DMS153 (cell line): Measurements from ENCODE around the gene NANOGP8.
"Not testable (repeated sequence)": the region's sequence is repeated elsewhere in the genome, so short reads cannot be mapped to it uniquely, and the experiment has no call there.

ENCODE experiments used
- DNase-seq: peaks from one replicate; lab custom pipeline; 2025; lab: John Stamatoyannopoulos, UW

The NANOGP8 gene

GRCh38 chr15:35085176-35085919 is at the start of gene NANOGP8:
Gene NANOGP8, minus strand, starts transcription at chr15:35085295. Its CDS starts 185 bp downstream, at chr15:35085110.
- not testable (repeated sequence) for DNase-seq

DNA sequence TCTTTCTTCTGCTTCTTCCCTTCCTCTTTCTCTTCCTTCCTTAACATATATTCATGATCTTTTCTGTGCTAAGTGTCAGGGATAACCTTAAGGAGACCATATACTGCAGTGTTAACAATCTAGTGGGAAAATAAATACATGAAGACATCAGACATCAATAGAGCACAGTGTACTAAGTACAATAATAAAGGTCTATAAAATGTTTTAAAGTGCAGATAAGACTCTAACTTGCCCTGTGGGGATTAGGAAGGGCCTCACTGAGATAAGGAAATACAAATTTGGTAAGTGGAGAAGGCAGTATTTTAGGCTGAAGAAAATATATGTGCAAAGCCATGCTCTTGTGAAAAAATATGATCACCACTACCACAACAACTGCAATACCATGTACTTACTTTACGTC is 49.2 kb upstream of the NANOGP8 start:
- DNase-seq: no peak

DNA sequence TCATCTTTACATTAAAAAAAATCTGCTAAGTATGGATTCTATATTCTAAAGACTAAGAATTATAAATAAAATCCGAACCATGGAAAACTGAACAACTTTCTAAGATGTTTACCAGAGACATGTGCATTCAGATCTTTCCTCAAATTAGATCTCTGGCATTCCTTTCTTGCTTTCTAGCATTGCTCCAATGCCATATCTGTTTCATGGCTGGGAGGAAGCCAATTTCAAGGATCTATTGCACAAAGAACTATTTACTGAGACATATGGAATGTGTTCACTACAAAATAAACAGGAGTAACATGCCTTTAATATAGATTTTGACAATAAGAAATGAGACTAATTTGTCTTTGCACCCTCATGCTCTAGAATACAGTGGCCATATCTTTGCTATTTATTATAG is 45.1 kb upstream of the NANOGP8 start:
- DNase-seq: no peak

DNA sequence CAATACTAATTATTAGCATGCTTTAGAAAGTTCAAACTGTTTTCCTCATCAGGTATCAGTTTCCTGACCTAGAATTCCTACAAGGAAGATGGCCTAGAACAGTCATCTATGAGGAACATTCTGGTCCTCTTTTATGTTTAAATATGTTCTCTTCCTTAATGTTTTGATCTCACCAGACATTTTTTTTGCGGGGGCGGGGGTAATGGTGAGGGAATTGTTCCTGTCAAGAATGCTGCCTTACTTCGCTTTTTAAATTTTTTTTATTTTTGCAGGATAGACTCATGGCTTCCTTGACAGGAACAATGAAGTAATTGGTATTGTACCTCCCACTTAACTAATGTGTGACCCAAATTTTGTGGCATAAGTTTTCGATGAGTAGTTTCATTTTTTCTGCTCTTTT is 44.3 kb upstream of the NANOGP8 start:
- no peak for DNase-seq

DNA sequence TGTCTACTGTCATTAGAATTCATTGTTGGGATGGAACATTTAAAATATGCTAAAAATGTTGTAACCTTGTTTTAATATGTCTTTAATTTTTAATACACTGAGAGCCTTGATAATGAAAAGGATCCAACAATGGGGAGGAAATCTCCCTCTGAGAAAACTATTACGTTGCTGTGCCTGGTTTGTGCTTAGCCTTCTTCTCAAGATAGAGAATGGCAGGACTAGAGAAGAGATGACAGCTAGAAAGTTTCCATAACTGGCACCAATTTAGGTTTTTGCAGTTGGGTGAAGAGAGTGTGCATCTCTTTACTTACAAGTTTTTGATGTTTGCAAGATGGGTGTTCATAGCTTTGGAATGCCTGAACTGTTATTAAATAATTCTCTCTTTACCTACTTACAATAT is 42.6 kb upstream of the NANOGP8 start:
- DNase-seq: no peak

DNA sequence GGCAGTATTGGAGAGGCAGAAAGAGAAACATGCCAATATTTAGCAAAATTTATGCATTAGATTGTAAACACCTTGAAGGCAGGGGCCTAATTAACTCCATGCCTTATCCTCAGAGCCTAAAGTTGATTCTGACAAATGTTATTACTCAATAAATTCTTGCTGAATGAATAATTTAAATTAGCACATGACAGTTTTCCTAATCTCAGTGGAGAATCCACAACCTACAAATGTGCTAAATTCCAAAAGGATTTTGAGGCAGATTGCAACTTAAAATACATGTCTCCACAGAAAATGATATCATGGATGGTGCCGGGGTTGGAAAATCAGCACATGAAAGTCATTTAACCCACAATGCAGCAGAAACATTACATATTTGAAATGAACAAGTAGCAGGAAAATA is 41.1 kb upstream of the NANOGP8 start:
- no peak for DNase-seq

DNA sequence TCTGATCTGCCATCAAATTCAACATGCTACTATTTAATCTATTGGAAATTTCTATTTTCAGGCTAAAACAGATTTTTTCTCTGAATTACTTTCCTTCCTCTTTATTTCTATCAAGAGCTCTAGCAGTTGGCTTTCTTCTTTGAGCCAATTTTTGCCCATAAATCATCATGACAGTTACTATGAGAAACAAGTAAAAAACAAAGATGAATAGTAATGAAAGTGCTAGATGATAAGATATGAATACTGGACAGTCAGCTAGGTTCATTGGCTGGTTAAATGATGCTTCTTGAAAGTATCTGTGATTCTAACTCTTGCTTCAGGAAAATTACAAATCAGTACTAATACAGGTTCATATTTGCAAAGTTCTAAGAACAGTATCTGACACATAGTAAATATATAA is 38.6 kb upstream of the NANOGP8 start:
- DNase-seq: no peak

DNA sequence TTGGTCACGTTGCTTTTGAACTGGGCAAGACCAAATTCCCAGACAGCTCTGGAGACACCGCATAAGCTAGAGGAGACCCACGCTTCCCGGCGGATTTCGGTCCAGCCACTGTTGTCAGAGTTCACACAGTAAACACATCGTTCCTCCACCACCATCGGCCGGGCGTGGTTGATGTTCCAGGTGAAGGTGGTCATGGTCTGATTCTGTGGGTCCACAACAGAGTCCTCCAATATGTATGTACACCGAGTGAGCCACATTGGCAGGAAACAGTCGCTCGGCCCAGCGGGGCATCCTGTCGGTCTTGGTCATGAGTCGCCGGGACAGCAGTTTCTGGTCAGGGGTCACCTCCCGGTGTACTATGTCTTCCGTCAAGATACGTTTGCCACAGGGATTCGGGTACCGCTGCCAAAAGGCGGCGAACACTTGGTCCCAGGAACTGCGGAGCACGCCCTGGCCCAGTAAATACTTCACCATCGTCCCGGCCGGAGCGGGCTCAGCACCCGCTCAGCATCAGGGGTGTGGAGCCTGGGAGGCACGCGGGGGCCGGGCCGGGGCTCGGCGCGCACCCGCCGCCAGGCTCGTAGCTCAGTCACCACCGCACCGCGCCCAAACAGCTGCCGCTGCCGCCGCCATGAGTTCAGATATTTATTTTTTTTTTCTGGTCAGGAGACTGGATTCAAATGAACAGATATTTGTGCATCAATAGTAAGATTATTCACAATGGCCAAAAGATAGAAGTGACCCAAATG is 36.7 kb upstream of the NANOGP8 start:
- no peak for DNase-seq

DNA sequence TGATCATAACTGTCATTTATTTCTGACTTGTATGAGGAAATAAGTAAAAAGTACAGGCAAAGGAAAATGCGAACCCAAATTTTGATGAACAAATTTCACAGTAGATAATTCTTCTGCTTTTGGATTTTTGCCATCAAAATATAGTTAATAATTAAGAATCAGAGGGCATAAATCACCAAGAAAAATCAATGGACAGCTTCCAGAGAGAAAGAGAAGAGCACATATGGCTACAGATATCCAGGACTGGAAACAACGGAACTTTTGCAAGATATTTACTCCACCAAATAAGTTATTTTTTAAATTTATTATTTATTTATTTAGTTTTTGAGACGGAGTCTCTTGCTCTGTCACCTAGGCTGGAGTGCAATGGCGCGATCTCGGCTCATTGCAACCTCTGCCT is 35.1 kb upstream of the NANOGP8 start:
- DNase-seq: no peak

DNA sequence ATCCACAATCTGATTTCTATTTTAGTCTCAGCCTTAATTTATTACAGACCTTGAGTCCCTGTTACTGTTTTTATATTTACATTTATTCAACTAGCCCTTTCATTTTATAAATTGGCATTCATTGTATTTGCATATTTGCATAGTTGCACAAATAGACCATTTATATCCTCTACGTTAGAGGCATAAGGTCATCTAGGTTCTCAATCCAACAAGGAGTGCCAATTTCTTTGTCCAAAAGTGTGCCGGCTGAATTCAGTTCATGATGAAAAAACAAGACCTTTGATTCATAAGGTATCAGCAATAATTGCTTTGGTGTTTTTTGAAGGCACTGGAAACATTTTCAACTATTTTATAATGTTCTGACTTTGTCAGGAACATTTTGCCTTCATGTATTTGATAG is 33.9 kb upstream of the NANOGP8 start:
- no peak for DNase-seq

DNA sequence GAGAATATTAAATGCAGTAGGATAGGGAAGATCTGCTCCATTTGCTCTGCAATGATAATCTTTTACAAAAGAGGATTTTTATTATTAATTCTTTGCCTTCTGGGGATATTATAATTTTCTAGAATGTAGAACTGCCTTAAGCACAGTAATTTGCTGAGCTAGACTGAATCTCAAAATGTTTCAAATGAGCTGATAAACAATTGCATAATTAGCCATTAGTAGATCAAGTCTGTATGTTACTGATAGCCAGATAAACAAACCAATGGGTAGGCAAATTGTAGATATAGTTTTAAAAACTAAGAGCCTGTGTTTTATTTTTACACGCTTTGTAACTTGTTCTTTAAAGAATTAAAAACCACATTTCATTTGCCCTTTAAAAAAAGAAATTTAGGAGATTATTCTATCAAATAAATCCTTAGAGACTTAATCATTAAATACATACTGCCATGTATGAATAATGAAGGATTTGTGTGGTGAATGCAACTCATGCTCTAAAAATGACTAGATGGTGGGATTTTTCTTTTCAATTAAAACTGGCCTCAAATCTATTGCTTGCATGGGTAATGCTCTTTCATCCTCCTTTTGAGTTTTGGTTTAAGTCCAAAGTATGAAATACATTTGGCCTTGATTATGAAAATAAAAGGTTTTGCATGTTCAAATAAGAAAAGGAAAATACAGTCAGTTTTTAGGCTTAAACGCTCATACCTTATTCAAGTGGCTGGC is 32.6 kb upstream of the NANOGP8 start:
- no peak for DNase-seq

GRCh38 chr15:35115155-35115725 is 30.1 kb upstream of the NANOGP8 start:
- no peak for DNase-seq

DNA sequence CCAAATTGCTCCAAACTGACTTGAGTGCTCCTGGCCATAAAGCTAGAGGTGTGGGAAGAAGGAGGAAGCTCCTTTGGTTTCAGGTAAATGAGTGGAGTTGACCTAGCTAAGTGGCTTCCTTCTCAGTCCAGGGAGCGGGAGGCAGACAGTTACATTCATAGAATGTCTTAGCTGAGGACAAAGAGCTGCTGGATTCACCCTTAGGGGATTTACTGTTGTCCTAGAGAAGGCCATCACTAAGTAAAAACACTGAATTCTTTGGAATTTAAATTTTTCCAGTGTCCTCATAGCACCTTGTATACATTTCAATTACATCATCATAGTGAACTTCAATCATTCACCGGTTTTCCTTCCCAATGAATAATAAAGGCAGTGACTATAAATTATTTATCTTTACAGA is 27.3 kb upstream of the NANOGP8 start:
- no peak for DNase-seq

DNA sequence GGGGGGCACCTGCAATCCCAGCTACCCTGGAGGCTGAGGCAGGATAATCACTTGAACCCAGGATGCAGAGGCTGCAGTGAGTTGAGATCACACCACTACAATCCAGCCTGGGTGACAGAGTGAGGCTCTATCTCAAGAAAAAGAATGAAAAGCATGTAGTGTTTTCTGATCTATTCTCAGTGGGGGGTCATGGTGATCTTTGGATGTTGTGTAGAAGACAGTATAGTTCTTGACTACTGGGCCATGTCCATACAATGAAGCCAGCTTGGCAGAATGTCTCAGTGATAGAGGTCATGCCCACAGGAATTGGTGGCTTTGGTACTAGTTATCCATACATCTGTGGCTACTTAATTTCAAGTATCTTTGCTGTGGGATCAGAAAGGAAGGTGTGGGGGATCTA is 26.8 kb upstream of the NANOGP8 start:
- DNase-seq: no peak

DNA sequence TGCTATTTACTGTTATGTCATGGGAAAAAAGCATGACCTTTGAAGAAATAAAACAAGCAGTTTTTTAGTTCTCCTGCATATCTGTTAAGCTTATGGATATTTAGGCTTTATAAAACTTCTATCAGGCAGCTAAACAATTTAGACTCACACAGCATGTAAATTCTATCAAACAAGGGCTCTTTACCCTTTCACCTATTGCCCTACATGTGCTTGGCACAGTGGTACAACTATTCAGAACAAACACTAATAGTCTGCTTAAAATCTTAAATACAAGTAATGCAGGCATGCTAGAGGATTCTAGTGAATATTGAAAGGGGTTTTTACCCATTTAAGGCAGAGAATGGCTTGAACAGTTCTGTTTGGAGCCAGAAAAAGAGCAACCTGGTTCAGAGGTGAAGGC is 23.4 kb upstream of the NANOGP8 start:
- DNase-seq: no peak

GRCh38 chr15:35107561-35107960 is 22.5 kb upstream of the NANOGP8 start:
- no peak for DNase-seq

DNA sequence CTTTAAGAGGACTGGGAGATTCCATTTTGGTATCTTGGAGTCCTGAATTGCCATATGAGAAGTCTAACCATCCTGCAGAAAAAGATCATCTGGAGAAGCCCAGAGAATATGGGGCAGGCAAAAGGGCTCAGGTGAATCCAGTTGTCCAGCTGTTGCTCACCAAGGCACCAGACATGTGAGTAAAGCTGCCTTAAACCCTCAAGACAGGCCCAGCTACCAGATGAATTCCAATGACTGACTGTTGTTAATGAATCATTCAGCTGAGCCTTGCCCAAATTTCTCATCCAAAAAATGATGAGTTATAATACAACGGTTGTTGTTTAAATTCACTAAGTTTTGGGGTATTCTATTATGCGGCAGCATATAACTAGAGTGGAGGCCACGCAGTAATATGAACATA is 22.0 kb upstream of the NANOGP8 start:
- no peak for DNase-seq

- no peak for DNase-seq
Measured at GRCh38 chr15:35104526-35105147, 19.5 kb upstream of the NANOGP8 start.

DNA sequence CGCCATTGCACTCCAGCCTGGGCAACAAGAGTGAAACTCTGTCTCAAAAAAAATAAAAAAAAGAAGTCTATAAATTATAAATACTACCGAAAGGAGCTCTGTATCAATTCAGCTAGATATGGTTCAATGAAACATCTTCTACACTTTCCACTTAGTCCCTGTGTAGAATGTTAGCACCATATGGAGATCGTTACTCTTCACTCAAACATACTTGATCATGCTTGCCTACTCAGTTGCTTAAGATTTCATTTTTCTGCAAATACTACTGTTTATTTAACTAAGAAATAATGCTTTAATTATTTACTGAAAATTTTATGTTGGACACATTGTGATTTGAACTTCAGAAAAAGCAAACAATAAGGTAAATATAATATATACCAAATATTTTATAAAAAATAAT is 17.1 kb upstream of the NANOGP8 start:
- DNase-seq: no peak

DNA sequence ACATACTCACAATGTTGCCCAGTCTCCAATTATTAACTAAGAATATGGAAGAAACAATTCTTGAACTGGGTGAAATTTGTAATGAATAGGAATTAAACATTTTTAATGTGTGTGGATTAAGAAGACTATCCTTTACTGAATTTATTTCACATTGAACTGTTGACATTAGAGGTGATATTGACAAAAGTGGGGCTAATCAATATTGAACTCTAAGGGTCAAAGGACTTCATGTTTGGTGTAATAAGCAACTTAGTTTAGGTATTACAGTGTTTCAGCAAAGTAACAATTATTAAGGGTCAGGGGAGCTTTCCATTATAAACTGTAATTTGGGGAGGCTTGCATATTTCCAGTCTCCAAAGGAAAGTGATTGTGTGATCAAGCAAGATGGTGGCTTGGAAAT is 16.2 kb upstream of the NANOGP8 start:
- DNase-seq: no peak

DNA sequence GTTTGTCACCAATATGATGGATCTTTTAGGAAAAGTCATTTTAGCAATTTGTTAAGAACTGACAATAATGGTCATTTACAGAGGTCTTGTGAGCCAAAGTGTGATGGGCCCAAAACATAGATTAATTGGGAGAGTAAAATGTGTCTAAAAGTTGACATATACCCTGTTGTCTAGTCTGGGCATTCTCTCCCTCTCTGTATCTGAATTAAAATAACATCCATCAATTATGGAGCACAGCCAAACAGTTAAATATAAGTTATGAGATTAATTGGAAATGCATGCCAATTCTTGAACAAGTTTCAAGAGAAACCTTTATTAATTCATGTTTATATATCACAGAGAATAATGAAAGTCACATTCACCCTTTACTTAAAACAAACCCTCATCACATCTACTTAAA is 13.6 kb upstream of the NANOGP8 start:
- DNase-seq: no peak

DNA sequence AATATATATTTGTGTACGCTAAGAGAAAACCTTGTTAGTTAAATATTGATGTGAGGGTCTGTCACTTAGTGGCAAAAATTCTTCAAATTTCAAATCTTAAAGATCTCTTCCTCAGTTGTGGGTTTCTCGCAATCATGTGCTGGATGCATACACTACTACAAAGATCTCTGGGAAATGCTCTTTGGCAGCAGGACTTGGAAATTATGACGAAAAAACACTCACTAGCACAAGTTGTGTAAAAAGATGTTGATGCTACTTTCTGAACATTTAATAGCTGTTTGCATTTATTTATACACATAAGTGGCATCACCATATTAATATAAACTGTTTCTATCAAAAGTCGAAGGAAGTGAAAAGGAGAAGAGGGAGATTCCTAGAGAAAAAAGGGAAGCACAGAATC is 10.8 kb upstream of the NANOGP8 start:
- DNase-seq: no peak
